COLO668 (cell line): ENCODE results near the gene HIGD1A.
A peak's percentile ranks its signal among the peaks of the same experiment; 100 is the strongest.

Experiments
- DNase-seq: peaks from one replicate; lab custom pipeline; 2025; ENCODE audit not compliant: unreplicated experiment; lab: John Stamatoyannopoulos, UW

HIGD1A gene

DNA sequence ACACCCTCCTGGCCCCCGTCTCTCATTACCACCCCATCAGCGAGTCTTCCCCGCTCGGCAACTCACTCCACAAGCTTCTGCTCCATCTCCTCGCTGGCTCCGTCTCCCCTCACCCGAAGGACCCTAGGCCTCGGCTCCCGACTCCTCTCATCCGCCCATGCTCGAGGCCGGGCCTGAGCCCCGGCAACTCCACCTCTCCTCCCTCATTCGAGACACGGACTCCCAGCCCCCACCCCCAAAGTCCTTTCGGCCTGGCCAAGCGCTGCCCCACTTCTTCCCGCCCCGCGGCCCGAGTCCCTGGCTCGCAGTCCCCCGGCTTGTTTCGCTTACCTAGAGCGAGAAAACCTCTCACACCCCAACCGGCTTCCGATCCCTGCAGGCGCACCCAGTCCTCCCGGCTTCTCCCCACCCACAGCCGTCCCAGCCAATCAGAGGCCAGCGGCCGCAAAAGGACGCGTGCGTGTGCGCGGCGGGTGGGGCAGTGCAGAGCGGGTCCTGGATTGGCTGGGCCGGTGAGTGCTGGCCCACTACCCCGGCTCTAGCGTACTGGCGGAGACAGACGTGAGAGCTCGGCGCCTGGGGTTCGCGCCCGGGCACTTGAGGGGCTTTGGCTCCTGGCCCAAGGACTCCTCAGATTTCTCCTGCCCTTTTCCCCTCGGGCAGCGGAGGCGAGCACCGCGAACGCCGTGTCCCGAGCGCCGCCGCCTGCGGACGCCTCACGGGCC, at the start of gene HIGD1A:
TSS of gene HIGD1A (minus strand) at position 385 of the 725 bp plus-strand sequence. CDS start 10,237 bp downstream, outside the sequence.
- peak; percentile 93 for DNase-seq

DNA sequence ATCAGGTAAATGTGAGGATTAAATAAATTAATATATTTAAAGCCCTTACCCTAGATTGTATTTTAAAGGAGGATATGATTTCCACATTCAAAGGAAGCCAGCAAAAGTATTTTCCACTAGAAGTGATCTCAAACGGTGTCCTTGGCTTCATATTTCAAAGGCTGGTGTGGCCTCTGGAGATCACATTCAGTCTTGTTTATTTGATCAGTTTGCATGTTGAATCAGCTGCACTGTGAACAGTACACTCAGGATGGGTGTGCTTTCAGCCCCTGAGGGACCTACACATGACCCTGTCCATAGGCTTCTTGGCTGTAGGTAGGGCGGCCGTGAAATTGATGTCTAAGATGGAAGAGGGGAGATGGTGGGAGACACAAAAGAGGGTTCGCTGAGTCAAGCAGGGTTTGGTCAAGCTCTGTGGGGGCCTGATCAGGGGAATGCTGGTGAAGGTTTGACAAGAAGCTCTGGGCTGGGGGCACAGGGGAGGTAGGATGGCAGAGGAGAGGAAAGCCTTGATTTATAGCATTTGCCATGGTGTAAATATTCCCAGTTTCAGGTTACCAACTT, 49.5 kb upstream of the HIGD1A start:
- peak; percentile 58 for DNase-seq

DNA sequence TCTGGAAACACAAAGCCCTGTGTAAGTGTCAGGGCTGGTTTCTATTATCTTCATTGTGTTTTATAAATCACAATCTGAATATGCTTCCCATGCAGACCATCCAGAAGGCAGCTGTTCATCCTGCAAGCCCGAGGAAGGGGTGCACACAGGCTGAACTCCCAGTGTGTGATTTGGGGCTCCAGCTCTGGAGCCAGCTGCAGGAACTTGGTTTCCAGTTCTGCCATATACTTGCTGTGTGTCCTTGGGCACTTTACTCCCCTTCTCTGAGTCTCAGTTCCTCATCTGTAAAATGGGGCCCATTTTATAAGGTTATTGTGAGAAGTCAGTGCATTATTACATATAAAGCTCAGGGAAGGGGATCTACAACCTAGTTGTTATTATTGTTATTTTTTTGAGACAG, 48.8 kb upstream of the HIGD1A start:
- no peak for DNase-seq

DNA sequence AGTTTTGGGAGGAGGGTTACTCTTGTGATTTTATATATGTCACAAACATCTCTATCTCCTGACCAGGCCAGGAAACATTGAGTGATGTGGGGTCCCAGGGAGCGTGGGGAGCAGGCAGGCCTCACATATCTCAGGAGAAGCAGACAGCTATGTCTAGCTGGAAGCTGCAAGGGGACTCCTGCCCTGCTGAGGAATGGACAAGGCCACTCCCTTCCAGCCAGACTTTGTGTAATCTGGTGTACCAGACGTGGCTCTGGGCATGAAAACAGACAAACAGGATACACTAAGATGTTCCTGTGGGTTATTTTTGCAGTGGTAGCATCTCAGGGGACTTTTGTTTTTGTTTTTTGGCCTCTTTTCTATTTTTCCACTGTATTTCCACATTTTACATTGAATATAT, 48.2 kb upstream of the HIGD1A start:
- no peak for DNase-seq

DNA sequence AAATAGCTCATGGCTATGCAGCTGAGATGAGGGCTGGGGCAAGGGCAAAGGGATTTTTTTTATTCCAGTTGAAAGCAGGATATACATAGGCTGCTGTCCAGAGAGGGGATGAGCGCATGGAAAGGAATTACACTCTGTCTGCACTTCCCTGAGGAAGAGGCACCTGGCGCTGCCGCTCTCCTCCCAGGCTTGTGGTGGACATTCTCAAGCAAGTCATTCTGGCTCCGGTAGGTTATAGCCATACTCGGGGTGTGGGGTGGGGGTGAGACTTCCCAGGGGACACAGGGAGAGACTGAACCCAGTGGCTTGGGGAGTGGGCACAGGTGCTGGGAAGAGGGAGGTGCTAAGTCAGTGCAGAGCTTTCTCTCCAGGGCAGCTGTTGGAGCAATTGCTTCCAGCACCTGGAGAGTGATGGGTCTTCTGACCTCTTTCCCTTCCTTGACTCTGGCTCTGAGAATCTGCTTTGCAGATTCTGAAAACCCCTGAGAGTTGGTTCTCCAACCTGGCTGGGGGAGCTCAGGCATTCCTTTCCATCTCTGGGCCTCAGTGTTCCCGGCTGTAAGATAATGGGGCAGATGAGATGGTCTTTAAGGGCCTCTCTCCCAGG, 47.0 kb upstream of the HIGD1A start:
- no peak for DNase-seq

DNA sequence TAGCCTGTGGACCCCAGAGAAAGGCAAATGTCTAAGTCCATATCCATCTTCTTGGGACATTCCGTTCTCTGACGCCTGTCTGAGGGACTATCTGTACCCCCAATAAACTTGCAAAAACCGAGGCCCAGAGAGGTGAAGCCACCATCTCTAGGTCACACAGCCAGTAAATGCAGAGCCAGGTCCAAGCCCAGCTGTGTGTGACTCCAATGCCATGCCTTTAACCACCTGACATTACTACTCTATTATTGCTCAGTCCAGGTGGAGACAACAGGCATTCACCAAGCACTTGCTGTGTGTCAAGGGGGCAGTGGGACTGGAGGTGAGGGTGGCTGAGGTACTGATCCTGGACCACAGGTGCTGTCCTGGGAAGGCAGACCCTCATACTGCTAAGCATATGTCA, 46.0 kb upstream of the HIGD1A start:
- no peak for DNase-seq

DNA sequence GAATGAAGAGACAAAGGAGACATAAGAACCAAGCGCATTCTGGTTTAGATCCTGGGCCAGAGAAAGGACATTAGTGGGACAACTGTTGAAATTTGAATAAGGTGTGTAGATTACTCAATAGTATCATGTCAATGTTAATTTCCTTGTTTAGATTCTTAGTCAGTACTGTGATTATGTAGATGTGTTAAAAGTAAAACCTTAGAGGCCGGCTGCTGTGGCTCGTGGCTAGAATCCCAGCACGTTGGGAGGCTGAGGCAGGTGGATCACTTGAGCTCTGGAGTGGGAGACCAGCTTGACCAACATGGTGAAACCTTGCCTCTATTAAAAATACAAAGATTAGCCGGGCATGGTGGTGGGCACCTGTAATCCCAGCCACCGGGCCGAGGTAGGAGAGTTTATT, 44.7 kb upstream of the HIGD1A start:
- DNase-seq: no peak

DNA sequence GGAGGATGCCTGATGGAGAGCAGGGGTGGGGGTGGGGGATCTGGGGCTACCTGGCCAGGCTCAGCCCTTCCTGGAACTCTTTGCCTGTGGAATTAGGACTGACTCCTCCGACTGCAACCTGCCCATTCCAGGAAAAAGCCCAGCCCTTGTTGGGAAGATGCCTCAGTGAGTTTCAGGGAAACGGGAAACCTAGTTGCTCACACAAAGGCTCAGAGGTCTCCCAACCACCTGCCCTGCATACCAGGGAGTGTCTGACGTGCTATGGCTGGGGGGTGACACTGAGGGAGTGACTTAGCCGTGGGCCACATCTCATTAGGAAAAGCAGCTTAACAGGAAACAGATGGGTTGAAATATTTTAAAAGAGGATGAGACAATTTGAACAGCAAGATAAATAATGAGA, 43.4 kb upstream of the HIGD1A start:
- DNase-seq: peak; percentile 19

DNA sequence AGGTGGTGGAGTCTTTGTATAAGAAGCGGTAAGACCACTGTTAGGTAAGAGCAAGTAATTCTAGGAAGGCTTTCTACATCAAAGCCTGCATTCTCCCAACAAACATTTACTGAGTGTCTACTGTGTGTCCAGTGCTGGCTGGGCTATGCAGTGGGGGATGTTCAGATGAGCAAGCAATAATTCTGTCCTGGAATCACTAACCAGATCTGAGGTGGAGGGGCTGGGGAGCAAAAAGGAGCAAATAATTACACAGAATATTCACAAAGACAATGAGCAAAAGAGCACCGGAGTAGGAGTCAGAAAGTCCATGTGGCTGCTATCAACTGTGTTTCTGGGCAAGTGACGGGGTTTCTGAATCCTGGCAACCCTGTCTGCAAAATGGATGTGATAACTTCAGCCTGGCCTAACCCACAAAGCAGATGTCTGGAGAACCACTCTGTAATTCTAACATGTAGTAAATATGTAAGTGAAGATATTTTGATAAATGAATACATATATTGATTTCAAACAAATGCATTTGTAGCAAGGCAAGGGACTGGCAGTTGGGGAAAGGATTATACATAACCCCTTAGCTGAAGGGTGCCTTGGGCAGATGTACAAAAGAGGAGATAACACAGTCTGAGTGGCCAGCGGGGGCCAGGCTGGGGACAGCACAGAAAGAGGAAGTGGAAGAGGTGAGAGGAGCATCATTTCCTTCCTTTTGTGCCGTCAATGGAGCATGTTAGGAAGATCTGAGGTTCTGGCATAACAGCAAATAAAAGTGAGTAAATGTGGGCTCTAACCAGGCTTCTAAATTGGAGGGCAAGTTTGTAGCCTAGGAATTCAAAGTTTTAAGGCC, 42.6 kb upstream of the HIGD1A start:
- DNase-seq: no peak

DNA sequence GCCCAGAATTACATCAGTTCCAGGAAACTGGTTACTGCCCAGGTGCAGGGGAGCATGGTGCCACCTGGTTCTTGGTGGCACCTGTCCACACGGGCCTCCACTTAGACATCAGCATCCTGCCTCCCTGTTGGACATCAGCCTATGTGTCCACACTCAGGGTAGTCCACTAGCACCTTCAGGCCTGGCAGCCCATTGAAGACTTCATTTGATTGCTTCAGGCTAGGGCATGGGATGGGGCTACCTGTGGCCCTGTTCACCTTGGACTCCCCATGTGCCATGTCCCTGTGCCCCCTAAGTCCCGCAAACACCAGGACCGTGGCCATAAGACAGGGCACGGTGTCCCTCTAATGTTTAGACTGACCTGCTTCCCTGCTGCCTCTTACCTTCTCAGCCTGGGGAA, 40.5 kb upstream of the HIGD1A start:
- no peak for DNase-seq

DNA sequence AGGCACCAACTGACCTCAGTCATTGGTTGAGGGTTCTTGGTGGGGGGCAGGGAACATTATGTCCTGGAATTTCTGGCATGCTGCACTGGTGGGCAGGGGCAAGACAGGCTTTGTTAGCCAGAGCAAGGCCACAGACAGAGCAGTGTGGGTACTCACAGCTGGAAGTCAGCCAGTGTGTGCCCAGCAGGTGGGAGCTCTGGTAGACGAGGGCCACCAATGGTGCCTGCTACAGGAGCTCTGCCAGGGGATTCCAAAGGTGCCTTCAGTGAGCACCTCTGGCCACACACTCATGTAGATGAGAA, 40.1 kb upstream of the HIGD1A start:
- DNase-seq: no peak

DNA sequence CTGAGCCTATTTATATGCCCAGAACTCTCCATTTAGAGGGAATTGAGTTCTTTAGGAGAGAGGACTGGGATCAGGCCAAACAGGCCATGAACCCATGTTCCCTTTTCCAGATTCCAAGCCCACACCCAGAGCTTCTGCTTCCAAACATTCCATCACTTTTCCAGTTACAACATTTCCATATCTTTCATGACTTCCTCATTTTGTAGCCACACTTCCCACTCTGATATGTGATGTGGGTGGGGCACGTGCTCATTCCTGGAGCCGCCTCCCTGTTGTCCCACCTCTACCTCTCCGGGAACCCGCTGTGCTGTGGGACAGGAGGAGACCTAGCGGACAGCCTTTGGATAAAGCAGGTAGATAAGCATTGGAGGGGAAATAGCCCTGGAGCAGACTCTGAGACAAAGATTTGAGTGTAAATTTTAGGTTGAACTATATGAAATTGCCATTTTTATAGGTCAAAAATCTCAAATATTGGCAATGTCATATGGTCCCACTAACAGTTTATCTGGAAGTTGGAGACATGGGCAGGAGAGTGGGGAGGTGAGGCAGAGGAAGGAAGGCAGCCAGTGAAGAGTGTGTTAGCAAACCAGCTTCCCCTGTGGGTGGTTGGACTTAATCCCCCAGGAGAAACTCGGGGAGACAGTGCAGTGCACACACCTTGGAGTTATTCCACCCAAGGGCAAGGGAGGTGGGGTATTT, 39.6 kb upstream of the HIGD1A start:
- no peak for DNase-seq

DNA sequence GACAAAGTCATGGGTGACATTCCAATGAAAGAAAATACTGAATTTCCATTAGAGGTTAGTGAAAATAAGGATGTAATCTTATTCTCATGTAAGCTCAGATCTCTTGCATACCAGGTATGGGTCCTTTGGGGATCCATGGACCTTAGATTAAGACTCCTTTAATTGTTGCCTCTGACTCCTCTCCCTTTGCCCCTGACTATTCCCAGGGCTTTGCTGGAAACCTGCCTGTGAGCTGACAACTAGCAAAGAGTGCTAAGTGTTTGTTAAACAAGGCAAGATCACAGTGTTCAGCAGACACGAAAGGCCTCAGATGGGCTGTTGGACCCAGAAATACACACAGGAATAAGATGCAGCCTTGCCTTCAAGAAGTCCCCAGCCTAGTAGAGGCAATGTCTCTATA, 37.0 kb upstream of the HIGD1A start:
- no peak for DNase-seq

DNA sequence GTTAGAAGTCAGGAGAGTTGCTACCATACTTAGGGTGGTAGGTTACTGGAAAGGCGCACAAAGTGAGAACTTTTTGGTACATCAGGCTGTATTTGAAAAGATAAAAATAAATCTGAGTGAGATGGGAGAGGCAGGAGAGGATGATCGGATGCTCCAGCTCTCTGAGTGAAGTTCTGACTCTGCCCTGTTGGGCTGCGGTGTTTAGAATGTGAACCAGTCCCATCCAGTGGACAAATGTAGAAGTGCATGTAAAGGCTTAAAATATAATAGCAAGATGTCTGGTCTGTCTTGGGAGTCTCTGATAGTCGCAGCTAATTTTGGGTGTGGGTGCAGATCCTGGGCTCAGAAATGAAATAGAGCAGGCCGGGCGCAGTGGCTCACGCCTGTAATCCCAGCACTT, 35.3 kb upstream of the HIGD1A start:
- peak; percentile 23 for DNase-seq

DNA sequence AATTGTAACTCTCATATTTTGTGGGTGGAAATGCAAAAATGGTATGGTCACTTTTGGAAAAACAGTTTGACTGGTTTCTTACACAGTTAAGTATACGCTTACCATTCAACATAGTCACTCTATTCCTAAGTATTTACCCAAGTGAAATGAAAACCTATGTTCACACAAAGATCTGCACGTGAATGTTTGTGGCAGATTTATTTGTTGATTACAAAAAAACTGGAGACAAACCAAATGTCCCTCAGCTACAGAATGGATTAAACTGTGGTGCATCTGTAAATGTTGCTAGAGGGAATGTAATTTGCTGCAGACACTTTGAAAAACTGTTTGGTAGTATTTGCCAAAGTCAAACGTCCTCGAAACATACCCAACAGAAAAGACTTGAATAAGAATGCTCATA, 34.3 kb upstream of the HIGD1A start:
- no peak for DNase-seq

DNA sequence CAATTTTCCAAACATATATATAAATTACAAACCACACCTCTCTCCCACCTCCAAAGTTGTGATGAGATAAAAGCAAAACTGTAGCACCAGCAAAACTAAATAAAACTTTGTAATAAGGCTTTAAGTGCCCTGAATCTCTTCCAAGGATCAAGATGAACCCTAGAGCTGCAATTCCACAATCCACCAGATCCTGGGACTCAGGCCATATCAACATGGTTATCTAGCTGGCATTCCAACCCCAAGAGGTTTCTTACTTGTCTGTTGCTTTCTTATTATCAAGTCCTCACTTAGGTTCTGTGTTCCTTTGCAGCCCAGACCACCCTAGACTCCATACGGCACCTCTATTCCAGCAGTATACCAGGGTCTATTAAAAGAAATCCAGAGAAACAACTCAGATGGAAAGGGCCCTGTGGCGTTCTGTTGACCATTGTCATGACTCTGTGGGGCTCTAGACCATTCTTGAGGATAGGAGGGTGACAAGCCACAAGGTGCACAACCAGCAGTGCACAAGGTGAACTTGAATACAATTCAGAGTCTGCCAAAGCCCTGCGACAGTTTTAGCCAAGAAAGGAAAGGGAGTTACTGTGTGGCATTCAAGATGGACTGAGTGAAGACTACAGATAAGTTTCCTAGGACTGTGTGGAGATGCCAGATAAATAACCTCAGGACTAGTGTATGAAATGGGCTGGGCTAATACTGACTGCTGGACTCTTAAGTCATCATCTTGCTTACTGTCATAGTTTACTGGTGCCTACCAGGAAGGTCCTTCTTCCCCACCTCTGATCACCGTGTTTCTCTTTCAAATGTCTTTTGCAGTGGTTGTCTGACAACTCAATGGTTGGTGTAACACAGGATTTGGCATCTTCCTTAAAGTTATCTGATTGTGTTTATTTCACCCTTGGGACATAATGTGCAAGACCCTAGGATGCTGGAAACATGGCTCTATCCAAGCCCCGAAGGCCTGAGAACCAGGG, 32.1 kb upstream of the HIGD1A start:
- DNase-seq: no peak

DNA sequence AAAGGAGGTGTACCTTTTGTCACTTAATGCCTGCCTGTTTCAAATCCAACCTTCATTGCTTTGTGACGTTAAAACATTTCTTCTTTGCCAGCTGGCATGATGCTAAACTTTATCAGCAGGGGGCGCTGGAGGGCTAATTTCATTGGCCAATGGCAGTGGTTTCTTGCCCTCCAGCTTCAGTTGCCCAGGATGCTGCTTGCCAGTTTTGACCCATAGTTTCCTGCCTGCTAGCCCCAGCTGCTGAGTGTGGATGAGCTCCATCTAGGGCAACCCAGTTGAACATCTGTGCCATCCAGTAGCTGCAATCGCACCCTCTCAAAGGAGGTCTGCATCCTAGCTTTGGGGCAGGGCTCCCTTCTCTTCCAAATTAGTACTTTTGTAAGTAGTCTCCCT, 27.0 kb upstream of the HIGD1A start:
- DNase-seq: peak; percentile 62

DNA sequence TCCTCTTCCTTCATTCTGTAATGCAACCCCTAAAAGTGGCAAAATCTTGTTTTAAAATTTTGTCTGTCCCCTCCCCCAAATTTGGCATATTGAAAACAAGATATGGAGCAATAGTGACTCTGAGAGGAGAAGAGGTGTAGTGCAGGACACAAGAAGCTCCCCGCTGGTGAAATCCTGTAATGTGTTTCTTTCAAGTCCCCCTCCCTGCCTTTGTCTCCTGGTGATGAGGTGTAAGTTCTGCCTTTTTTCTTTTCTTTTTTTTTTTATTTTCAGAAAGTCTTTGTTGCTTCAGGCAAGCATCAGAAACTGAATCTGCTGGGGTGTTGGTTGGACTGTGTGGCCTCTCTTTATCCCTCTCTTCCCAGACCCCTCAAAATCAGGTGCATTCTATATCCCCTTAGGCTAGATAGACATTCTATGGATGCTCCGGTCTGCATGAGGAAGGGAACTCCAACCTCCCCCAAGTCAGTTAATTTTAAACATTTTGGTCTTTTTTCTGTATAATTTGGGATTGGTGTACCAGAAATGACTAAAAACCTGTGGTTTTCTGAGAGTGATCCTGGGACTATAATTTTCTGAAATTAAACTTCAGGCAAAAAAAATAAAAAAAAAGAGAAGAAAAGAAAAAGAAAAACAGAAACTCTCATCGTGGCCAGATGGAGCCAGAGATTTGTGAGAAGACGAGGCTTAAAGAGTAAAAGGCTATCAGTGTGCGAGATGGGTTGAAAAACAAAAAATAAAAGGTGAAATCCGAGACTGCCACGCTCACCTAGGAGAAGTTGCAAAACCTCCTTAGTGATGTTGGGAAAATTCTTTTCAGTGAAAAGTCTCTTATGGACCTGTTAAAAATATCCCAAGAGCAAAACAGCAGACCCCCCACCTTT, 26.4 kb upstream of the HIGD1A start:
- DNase-seq: no peak
